22Rv1 (cell line): ENCODE results near the gene DTX4.

Experiments used
- ZFX ChIP-seq: fragments of 450-650 bp; IDR thresholded peaks from 2 replicates; pipeline ENCODE4 v1.6.1; 2017; ENCODE audit warnings: antibody characterized with exemption, borderline replicate concordance
- TF ChIP-seq, protein P1 (sequence below): fragments of 450-650 bp; IDR thresholded peaks from 2 replicates; pipeline ENCODE4 v1.5.1; 2017; ENCODE audit warnings: mild to moderate bottlenecking

DNA sequence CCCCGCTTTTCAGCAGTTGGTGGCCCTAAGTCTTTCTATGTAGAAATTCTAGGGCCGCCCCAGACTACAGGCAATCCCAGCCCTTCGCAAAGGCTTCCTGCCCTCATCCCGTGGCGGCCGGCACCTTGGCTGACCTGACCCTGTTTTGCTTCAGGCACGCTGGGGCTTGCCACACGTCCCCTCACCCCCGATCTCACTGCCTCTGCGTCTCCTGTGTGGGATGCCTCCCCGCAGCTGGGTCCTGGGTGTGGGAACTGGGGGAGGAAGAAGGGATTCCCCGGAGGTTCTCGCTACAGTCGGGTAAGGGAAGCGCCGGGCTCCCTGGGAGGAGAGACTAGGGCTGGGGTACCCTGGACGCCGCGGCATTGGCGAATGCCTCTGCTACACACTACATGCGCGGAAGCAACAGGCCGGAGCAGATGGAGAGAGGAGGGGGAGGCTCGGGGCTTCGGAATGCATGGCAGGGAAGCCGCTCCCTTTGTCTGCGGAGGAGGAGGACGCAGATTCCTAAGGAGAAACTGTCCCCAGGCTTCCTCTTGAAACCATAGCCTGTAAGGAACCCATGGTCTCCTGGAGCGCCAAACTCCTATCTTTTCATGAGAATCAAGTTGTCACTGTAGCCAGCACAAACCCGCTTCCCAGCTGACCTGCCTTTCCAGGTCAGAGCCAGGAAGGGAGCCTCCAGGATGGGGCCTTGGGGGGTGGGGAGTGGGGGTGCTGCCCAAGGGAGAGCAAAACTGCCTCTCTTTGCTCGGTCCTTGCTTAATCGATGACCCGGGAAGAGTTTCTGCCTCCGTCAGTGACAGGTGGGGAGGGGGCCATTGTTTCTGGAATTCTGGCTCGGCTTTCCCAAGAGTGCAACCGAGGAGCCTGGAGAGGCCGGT lies 1.4 kb downstream of the DTX4 start:
- TF ChIP-seq, protein P1, sequence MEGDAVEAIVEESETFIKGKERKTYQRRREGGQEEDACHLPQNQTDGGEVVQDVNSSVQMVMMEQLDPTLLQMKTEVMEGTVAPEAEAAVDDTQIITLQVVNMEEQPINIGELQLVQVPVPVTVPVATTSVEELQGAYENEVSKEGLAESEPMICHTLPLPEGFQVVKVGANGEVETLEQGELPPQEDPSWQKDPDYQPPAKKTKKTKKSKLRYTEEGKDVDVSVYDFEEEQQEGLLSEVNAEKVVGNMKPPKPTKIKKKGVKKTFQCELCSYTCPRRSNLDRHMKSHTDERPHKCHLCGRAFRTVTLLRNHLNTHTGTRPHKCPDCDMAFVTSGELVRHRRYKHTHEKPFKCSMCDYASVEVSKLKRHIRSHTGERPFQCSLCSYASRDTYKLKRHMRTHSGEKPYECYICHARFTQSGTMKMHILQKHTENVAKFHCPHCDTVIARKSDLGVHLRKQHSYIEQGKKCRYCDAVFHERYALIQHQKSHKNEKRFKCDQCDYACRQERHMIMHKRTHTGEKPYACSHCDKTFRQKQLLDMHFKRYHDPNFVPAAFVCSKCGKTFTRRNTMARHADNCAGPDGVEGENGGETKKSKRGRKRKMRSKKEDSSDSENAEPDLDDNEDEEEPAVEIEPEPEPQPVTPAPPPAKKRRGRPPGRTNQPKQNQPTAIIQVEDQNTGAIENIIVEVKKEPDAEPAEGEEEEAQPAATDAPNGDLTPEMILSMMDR: no peak
- TF ChIP-seq ZFX: no peak
